Eye (tissue), 1 donor: ENCODE results near the gene KIR3DL3.
"Not testable (repeated sequence)": the region's sequence is repeated elsewhere in the genome, so short reads cannot be mapped to it uniquely, and the experiment has no call there.

ENCODE experiments used
- DNase-seq: peaks from one replicate; pipeline ENCODE4 v3.0.0-alpha.2; 2015

KIR3DL3 gene

DNA sequence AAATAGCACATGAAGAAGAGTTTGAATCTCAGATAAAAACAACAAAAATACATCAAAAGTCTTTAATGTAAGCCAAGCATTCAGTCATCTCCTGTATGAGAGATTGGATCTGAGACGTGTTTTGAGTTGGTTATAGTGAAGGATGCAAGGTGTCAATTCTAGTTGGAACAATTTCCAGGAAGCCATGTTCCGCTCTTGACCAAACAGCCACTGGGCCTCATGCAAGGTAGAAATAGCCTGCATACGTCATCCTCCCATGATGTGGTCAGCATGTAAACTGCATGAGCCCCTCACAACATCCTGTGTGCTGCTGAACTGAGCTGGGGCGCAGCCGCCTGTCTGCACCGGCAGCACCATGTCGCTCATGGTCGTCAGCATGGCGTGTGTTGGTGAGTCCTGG is at the start of gene KIR3DL3:
KIR3DL3 (plus strand) TSS at position 301 of the 400 bp plus-strand sequence; CDS start at position 356, 55 bp downstream.
- DNase-seq, result no peak

- DNase-seq, result peak; percentile 65
Measured at GRCh38 chr19:54676210-54676834, 47.9 kb upstream of the KIR3DL3 start.

DNA sequence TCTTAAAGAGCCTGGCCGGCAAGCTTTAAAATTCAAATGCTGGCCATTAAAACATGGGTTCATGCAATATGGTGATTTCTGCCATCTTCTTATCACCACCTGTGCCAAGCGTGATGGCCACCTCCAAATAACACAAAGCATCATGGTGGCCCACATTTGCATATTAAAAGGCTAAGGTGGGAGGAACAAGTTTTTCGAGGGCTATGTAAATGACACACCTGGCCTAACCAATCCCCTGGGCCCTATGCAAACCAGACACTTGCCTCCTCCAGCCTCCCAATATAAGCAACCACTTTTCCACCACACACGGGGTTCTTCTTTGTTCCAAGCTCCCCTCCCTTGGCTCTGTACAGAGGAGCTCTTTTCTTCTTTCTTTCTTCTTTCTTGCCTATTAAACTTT is 47.0 kb upstream of the KIR3DL3 start:
- DNase-seq, result no peak

- not testable (repeated sequence) for DNase-seq
Measured at GRCh38 chr19:54681596-54681995, 42.6 kb upstream of the KIR3DL3 start.

DNA sequence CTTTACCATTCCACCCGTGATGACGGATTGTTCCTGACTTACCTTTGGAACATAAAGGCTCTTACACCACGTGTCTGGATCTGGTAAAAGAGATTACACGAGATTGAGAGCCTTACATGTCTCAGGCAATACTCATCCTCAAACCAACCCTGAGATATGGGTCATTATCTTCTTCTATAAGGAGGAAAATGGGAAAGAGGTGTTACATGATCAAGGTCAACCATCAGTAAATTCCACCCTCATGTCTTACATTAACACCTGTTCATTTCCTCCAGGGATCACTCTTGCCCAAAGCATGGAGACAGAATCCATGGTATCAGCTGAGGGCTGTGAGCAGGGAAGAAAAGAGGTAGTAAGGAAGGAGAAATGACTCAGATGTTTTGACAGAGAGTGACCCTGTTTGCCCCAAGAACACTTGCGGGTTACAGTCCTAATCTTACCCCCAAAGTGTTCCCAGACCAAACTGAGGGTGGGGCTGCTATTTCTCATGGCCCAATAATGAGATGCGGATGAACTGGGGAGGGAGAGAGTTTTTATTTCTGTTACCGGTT is 41.9 kb upstream of the KIR3DL3 start:
- no peak for DNase-seq

- peak; percentile 29 for DNase-seq
Measured at GRCh38 chr19:54684527-54684926, 39.7 kb upstream of the KIR3DL3 start.

DNA sequence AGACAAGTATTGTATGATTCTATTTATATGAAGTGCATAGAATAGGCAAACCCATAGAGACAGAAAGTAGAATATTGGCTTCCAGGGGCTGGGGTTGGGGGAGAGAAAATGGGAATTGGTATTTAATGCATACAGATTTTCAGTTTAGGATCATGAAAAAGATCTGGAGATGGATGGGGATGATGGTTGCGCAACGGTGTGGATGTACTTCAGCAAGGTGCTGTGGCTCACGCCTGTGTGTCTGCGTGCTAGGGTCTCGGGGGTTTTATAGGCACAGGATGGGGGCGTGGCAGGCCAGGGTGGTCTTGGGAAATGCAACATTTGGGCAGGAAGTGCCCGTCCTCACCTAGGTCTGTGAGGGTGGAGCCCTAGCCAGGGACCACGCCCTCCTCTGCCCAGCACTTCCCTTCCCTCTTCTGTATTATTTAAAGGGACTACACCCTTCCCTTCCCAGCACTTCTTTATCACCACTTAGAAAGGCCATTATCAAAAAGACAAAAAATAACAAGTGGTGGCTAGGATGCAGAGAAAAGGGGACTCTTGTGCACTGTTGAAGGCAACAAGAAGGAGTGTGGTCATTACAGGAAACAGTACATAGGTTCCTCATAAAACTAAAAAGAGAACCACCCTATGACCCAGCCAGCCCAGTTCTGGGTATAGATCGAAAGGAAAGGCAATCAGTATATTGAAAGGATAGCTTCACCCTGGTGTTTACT is 32.5 kb upstream of the KIR3DL3 start:
- DNase-seq, result no peak

- no peak for DNase-seq
Measured at GRCh38 chr19:54692298-54692615, 32.0 kb upstream of the KIR3DL3 start.

DNA sequence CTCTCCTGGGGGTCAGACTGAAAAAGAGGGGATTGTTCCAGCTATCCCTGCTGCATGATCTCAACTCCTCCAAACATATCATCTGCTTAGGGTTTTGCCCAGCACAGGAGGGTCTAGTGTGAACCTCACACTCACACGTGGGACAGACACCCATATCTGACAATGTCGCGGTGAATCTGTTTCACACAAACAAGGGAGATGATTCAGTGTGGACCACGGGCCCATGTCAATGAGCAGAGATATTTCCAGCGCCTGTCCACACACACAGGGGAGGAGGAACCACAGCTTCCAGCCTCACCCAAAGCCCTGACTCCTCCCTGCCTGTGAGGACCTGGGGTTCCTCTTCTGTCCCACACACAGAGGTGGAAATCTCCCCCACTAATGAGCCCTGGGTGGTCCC is 29.6 kb upstream of the KIR3DL3 start:
- no peak for DNase-seq

- no peak for DNase-seq
Measured at GRCh38 chr19:54696117-54696548, 28.1 kb upstream of the KIR3DL3 start.

- DNase-seq, result no peak
Measured at GRCh38 chr19:54696766-54697165, 27.5 kb upstream of the KIR3DL3 start.

GRCh38 chr19:54697716-54698115 is 26.5 kb upstream of the KIR3DL3 start:
- DNase-seq, result not testable (repeated sequence)

GRCh38 chr19:54704928-54705327 is 19.3 kb upstream of the KIR3DL3 start:
- DNase-seq, result no peak

DNA sequence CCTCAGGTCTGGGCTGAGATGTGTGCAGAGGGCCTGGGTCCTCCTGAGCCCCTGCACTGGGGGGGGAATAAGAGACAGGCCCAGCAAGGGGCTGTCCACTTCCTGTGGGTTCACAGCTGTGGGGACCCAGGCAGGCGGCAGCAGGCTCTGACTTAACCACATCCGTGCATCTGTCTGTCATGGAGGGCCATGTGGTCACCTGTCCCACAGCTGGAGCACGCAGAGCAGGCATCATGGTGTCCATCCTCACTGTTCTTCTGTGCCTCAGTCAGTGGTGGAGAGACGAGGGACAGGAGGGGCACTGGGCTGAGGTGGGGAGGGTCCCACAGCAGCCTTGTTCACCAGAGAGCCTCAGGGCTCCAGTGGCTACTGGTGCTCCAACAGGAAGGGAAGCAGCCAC is 16.3 kb upstream of the KIR3DL3 start:
- DNase-seq, result no peak

DNA sequence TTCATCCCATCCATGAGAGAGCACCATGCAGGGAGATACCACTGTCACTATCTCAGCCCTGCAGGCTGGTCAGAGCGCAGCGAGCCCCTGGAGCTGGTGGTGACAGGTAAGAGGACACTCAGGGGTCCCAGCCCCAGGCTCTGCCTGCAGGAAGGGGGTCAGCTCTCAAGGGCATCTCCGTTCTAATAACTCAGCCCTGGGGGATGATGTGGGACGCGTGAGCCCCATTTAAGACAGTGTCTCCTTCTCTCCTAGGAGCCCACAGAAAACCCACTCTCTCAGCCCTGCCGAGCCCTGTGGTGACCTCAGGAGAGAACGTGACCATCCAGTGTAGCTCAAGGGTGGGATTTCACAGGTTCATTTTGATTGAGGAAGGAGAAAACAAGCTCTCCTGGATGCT is 15.5 kb upstream of the KIR3DL3 start:
- DNase-seq, result no peak

DNA sequence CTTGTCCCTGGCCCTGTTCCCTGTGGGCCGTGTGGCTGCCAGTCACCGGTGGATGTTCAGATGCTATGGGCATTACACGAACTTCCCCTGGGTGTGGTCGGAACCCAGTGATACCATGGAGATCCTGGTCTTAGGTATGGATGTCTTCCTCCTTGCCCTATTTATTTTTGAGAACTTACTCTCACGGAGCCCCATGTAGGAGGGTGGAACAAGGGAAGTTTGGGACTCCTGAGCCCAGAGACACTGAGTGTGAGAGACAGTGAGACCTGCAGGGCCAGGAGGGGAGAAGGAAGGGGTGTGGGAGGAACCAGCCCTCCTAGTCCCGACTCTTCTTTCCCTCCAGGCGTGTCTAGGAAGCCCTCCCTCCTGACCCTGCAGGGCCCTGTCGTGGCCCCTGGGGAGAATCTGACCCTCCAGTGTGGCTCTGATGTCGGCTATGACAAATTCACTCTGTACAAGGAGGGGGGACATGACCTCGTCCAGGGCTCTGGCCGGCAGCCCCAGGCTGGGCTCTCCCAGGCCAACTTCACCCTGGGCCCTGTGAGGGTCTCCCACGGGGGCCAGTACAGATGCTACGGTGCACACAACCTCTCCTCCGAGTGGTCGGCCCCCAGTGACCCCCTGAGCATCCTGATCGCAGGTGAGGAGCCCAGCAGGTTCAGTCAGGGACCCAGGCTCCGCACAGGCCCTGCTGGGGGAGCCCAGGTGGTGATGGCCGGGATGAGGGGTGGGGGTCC is 14.9 kb upstream of the KIR3DL3 start:
- no peak for DNase-seq

- DNase-seq, result not testable (repeated sequence)
Measured at GRCh38 chr19:54709956-54710355, 14.3 kb upstream of the KIR3DL3 start.

DNA sequence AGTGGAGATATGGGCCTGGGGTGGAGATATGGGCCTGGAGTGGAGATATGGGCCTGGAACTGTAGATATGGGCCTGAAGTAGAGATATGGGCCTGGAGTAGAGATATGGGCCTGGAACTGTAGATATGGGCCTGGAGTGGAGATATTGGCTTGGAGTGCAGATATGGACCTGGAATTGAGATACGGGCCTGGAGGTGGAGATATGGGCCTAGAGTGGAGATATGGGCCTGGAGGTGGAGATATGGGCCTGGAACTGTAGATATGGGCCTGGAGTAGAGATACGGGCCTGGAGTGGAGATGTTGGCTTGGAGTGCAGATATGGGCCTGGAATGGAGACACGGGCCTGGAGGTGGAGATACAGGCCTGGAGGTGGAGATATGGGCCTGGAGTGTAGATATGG is 402 bp downstream of the KIR3DL3 start:
- DNase-seq, result no peak

DNA sequence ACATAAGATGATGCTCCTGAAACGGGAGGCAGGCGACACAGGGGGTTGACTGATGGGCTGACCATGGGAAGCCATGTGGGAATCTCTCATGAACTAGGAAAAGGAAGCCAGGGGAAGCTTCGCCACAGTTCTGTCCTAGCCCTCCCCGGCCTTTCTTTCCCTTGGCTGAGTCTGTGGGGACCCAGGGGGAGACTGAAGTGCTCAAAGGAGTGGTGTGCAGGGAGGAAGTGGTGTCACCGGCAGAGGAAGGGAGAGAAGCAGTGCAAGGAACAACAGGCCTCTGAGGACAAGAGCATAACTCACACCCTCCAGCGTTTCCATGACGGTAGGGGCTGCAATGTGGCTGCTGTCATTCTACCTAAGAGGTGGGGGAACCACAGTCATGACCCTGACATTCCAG is 1.1 kb downstream of the KIR3DL3 start:
- DNase-seq, result no peak

GRCh38 chr19:54727562-54727961 is 3.3 kb downstream of the KIR3DL3 start:
- no peak for DNase-seq

DNA sequence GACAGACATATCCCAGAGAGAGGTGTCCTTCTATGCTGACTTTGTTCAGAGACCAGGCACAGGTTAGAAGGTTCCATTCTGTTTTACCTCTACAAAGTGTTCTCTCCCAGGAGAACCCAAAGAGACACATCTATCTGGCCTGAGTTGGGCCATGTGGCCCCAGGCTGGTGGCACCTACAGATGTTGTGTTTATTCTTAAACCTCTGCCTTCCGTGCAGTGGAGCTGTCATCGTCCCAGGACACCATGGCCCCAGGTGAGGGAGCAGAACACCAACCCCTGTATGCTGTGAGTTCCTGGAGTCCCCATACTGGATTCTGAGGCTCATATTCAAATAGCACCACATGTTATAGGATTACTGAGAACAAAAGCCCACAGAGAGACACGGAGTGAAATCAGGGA is 3.9 kb downstream of the KIR3DL3 start:
- DNase-seq, result no peak

DNA sequence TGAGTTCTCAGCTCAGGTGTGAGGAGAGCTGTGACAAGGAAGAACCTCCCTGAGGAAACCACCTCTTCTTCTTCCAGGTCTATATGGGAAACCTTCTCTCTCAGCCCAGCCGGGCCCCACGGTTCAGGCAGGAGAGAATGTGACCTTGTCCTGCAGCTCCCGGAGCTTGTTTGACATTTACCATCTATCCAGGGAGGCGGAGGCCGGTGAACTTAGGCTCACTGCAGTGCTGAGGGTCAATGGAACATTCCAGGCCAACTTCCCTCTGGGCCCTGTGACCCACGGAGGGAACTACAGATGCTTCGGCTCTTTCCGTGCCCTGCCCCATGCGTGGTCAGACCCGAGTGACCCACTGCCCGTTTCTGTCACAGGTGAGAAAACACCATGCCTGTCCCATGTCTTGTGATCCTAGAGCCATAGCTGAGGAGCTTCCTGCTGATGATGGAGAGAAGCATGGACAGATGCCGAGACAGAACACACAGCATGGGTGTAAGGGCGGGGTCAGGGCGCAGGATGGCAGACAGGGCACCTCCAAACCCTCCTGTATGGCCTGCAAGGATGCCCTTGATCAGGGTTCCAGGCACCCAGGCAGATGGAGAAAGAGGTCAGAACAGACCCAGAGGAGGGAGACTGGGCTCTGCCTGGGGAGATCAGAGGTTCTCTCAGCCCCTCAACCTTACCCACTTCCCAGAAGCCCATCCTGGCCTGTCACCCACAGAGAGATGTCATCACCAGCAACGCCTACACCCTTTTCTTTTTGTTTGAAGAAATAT is 5.4 kb downstream of the KIR3DL3 start:
- no peak for DNase-seq

DNA sequence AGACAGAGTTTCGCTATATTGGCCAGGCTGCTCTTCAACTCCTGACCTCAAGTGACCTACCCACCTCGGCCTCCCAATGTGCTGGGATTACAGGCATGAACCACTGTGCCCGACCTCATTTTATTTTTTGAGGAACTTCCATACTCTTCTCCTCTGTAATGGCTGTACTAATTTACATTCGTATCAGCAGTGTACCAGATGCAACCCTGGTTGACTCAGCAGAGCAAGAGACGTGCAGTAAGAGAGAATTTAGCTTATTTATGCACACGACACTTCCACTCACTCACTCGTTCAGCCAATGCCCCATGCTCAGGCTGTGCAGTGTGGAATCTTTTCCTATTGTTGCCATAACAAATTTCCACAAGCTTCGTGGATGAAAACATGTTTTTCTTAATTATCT is 6.9 kb downstream of the KIR3DL3 start:
- no peak for DNase-seq
